Measurements from ENCODE around the gene RTN4IP1.

Gene RTN4IP1

GRCh38 chr6:106666282-106667021 is 37.2 kb upstream of the RTN4IP1 start:
- H3K27ac ChIP-seq (ENCODE audit: low read length): no peak overlapping the region
- no peaks in the 10 kb centered on the region for H3F3A ChIP-seq (ENCODE audit: insufficient read depth, low read length)
- H3K36me3 ChIP-seq (replicated peaks; ENCODE audit: insufficient read depth, low read length): no peaks in the 10 kb centered on the region
- H3K4me2 ChIP-seq (ENCODE audit: low read depth, low read length): no peak overlapping the region
- H3K9ac ChIP-seq (ENCODE audit: low read length): no peak overlapping the region
- H3K9me2 ChIP-seq (replicated peaks; ENCODE audit: insufficient read depth, low read length): no peaks in the 10 kb centered on the region
- no peak overlapping the region for H2AFZ ChIP-seq (ENCODE audit: low read length)
- no peaks in the 10 kb centered on the region for H3K79me2 ChIP-seq (ENCODE audit: low read length)
- H3K9me3 ChIP-seq (replicated peaks; ENCODE audit: insufficient read depth, low read length): no peaks in the 10 kb centered on the region
- DNase-seq: no peak
- TF ChIP-seq EZH2phosphoT487 (IDR thresholded peaks at IDR 0.05; ENCODE audit: low read length) (no peak), CTCF (IDR thresholded peaks at IDR 0.05; ENCODE audit: low read length) (no peak), EZH2 (optimal IDR thresholded peaks at IDR 0.05; ENCODE audit: low read depth, low read length) (no peak)
- H3K27me3 ChIP-seq (replicated peaks; ENCODE audit: insufficient read depth, low read length): no peaks in the 10 kb centered on the region
- H3K4me1 ChIP-seq (ENCODE audit: low read length): no peaks in the 10 kb centered on the region
- H4K20me1 ChIP-seq (ENCODE audit: insufficient read depth, low read length): no peaks in the 10 kb centered on the region
- no peak overlapping the region for H3K4me3 ChIP-seq (ENCODE audit: low read length)

GRCh38 chr6:106662458-106662857 is 33.2 kb upstream of the RTN4IP1 start:
- Histone ChIP-seq H3K9me3 (replicated peaks; ENCODE audit: insufficient read depth, low read length) (no peaks in the 10 kb centered on the region), H3K79me2 (ENCODE audit: low read length) (no peaks in the 10 kb centered on the region), H3F3A (ENCODE audit: insufficient read depth, low read length) (no peaks in the 10 kb centered on the region), H4K20me1 (ENCODE audit: insufficient read depth, low read length) (no peaks in the 10 kb centered on the region), H3K36me3 (replicated peaks; ENCODE audit: insufficient read depth, low read length) (peaks cover 7% of the 10 kb centered on the region; the same call in 1 of the 2 replicates), H3K27me3 (replicated peaks; ENCODE audit: insufficient read depth, low read length) (no peaks in the 10 kb centered on the region), H2AFZ (ENCODE audit: low read length) (no peak overlapping the region), H3K4me3 (ENCODE audit: low read length) (no peak overlapping the region), H3K27ac (ENCODE audit: low read length) (no peak overlapping the region), H3K4me1 (ENCODE audit: low read length) (no peaks in the 10 kb centered on the region), H3K4me2 (ENCODE audit: low read depth, low read length) (no peak overlapping the region), H3K9ac (ENCODE audit: low read length) (no peak overlapping the region), H3K9me2 (replicated peaks; ENCODE audit: insufficient read depth, low read length) (no peaks in the 10 kb centered on the region)
- TF ChIP-seq EZH2 (optimal IDR thresholded peaks at IDR 0.05; ENCODE audit: low read depth, low read length) (no peak), EZH2phosphoT487 (IDR thresholded peaks at IDR 0.05; ENCODE audit: low read length) (no peak), CTCF (IDR thresholded peaks at IDR 0.05; ENCODE audit: low read length) (no peak)
- DNase-seq: no peak

- Histone ChIP-seq H3K4me3 (ENCODE audit: low read length) (no peak overlapping the region), H2AFZ (ENCODE audit: low read length) (no peak overlapping the region), H3F3A (ENCODE audit: insufficient read depth, low read length) (no peaks in the 10 kb centered on the region), H3K27me3 (replicated peaks; ENCODE audit: insufficient read depth, low read length) (no peaks in the 10 kb centered on the region), H3K9me3 (replicated peaks; ENCODE audit: insufficient read depth, low read length) (no peaks in the 10 kb centered on the region), H3K36me3 (replicated peaks; ENCODE audit: insufficient read depth, low read length) (peaks cover 10% of the 10 kb centered on the region), H3K4me2 (ENCODE audit: low read depth, low read length) (no peak overlapping the region), H3K4me1 (ENCODE audit: low read length) (no peaks in the 10 kb centered on the region), H3K79me2 (ENCODE audit: low read length) (no peaks in the 10 kb centered on the region), H3K9ac (ENCODE audit: low read length) (no peak overlapping the region), H3K9me2 (replicated peaks; ENCODE audit: insufficient read depth, low read length) (no peaks in the 10 kb centered on the region), H4K20me1 (ENCODE audit: insufficient read depth, low read length) (no peaks in the 10 kb centered on the region), H3K27ac (ENCODE audit: low read length) (no peak overlapping the region)
- no peak for DNase-seq
- TF ChIP-seq EZH2 (optimal IDR thresholded peaks at IDR 0.05; ENCODE audit: low read depth, low read length) (no peak), CTCF (IDR thresholded peaks at IDR 0.05; ENCODE audit: low read length) (no peak), EZH2phosphoT487 (IDR thresholded peaks at IDR 0.05; ENCODE audit: low read length) (no peak)
Measured at GRCh38 chr6:106659859-106660258, 30.6 kb upstream of the RTN4IP1 start.

Data from MM.1S (cell line).